HG03521 (cell line): ENCODE results near the gene ELP6.
A peak's percentile ranks its signal among the peaks of the same experiment; 100 is the strongest.
"Not testable (repeated sequence)": the region's sequence is repeated elsewhere in the genome, so short reads cannot be mapped to it uniquely, and the experiment has no call there.

ENCODE experiments used
- ATAC-seq: cut with Tn5 transposase; IDR thresholded peaks from one replicate; pipeline ENCODE4 v1.9.1; 2021; ENCODE audit warnings: mild to moderate bottlenecking, moderate library complexity; ENCODE audit not compliant: unreplicated experiment

The ELP6 gene

GRCh38 chr3:47515100-47515499 is 1.6 kb upstream of the ELP6 start:
- no peak for ATAC-seq

GRCh38 chr3:47512416-47513124 is 942 bp downstream of the ELP6 start:
- ATAC-seq, result no peak

- not testable (repeated sequence) for ATAC-seq
These were observed 8.2 kb downstream of the ELP6 start for GRCh38 chr3:47505267-47505666.

- no peak for ATAC-seq
These were observed 9.4 kb downstream of the ELP6 start for GRCh38 chr3:47504113-47504512.

GRCh38 chr3:47503033-47503432 is 10.5 kb downstream of the ELP6 start:
- no peak for ATAC-seq

- no peak for ATAC-seq
These were observed 16.6 kb downstream of the ELP6 start for GRCh38 chr3:47496892-47497291.

DNA sequence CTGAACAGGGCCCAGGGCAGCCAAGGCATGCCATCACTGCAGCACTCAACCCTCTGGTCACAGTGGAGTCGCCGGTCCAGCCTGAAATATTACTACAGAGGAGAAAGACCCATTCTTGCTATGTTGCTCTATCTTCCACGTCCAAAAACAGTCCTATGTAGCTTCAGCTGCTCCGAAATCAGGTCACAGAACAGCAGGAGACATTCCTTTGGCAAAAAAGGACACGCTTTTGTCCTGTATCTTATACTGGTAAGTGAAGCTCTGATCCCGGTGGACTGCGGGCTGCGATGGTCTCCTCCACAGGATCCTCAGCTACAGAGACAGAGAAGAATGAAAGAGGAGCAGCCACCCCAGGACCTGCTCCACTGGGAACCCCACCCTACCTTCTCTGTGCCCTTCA is 17.6 kb downstream of the ELP6 start:
- ATAC-seq, result no peak

DNA sequence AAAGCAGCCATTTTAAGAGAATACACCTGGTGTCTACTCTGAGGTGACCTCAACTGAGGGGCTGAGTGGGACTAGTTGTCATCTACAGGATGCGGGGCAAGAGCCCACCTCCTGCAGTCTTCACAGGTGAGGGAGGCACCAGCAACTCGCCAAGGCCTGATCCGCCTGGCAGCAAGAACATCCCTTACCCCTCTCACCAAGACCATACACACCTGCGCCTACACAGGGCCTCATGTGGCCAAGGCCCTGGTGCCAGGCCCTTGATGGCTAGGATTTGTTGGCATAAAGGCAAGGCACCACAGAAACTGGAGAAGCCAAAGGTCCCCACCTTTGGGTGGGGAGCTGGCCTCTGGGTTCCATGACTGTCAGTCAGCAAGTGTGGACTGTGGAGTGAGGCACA is 18.4 kb downstream of the ELP6 start:
- ATAC-seq, result no peak

DNA sequence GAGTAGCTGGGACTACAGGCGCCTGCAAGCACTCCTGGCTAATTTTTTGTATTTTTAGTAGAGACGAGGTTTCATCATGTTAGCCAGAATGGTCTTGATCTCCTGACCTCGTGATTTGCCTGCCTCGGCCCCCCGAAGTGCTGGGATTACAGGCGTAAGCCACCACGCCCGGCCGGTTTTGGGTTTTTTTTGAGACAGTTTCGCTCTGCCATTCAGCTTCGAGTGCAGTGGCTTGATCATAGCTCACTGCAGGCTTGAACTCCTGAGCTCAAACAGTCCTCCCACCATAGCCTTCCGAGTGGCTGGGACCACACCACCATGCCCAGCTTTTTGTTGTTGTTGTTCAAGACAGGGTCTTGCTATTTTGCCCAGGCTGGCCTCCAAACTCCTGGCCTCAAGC is 21.7 kb downstream of the ELP6 start:
- ATAC-seq, result no peak

DNA sequence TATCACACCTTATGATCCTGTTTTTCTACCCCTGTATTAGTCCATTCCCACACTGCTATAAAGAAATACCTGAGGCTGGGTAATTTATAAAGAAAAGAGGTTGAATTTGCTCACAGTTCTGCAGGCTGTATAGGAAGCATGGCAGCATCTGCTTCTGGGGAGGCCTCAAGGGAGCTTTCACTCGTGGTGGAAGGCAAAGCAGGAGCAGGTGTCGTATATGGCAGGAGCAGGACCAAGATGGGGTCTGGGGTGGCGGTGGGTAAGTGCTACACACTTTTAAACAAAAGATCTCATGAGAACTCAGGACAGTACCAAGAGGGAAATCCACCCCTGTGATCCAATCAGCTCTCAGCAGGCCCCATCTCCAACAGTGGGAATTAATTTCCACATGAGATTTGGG is 22.3 kb downstream of the ELP6 start:
- no peak for ATAC-seq

- no peak for ATAC-seq
These were observed 26.2 kb downstream of the ELP6 start for GRCh38 chr3:47487265-47487664.

DNA sequence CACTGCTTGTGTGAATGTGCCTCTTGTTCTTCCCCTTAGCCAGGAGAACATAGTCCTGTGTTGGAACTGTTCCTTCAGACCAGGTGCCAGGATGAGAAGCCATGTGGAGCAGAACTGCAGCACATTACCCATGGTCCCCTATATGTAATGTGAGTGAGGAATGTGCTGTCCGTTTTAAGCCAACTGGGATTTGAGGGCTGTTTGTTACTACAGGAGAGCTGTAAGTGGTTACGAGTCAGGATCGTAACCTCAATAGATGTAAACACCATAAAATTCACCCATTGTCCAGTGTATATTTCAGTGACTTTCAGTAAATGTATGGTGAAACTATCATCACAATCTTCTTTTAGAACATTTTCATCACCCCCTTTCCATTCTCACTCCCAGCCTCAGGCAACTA is 27.7 kb downstream of the ELP6 start:
- ATAC-seq, result no peak

DNA sequence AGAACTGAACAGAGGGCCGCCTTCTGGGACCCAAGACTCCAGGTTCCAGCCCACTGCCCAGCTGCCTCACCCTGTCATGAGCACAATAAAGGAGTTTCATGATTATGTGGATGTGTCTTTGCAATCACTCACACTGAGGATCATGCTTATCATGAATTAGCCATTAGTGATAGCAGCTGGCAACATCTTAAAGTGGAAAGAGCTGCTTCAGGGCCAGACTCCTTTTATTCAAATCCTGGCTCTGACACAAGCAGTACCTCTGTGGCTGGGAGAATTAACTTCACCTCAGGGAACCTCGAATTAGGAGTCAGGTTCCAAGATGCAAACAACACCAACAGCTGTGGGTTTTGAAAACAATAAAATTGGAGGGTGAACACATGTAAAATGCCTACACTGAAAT is 31.1 kb downstream of the ELP6 start:
- no peak for ATAC-seq

DNA sequence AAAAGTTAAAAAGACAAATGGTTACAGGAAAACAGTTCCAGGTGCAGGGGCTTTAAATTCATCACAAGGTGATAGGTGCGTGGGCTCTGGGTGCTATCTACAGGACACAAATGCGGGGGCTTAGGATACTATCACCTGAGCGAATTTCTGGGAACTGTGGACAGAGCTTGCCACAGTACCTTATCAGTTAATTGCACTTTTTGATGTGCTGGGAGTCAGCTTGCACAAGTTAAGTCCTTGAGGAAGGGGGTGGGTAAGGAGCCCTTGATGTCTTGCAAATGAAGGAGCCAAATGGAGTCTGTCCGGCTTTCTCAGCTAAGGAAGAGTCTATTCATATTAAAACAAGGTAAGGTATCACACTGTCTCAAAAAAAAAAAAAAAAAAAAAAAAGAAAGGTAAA is 31.7 kb downstream of the ELP6 start:
- not testable (repeated sequence) for ATAC-seq

GRCh38 chr3:47480267-47480666 is 33.2 kb downstream of the ELP6 start:
- not testable (repeated sequence) for ATAC-seq

- no peak for ATAC-seq
These were observed 33.7 kb downstream of the ELP6 start for GRCh38 chr3:47479826-47480160.

DNA sequence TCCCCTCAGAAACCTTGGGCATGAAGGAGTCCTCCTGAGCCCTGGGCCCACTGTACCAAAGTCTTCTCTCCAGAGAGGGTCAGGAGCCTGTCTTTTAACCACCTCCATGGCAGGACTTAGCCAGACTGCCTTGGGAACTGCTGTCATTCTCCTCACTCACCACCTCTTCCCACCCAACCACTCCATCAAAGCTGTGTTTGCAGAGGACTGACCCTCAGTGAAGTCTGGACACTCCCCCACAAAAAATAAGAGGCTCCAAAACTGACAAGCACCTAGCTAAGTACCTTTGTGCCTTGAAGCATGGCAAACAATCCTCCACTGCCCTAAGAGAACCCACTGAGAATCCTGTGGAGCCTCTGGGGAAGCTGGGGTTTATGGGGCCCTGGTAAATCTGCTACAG is 35.5 kb downstream of the ELP6 start:
- ATAC-seq, result no peak

DNA sequence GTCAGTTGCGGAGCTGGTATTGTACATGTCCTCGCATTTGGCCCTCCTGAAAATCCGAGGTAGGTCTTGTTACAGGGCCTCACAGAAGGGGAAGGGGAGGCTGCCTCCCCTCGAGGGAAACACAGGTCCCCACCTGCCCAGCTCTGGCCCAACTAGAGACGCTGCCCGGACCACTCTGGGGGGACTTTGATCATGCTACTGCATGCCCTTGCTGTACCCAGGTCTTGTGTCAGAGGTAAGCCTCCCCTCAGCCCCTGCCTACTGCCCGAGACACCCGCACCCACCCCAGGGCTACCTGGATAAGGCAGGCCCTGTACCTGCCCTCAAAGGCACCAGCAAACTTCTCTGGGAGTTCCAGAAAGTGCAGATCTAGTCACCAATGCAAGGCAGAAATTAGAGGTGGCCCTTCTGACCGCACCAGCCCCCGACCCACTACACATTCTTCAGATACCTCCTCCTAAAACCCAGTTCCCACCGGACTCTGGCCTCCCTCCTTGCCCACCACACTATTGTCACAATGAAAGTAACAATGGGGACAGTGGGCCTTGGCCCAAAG is 36.8 kb downstream of the ELP6 start:
- ATAC-seq, result no peak

GRCh38 chr3:47476330-47476626 is 37.2 kb downstream of the ELP6 start:
- no peak for ATAC-seq

DNA sequence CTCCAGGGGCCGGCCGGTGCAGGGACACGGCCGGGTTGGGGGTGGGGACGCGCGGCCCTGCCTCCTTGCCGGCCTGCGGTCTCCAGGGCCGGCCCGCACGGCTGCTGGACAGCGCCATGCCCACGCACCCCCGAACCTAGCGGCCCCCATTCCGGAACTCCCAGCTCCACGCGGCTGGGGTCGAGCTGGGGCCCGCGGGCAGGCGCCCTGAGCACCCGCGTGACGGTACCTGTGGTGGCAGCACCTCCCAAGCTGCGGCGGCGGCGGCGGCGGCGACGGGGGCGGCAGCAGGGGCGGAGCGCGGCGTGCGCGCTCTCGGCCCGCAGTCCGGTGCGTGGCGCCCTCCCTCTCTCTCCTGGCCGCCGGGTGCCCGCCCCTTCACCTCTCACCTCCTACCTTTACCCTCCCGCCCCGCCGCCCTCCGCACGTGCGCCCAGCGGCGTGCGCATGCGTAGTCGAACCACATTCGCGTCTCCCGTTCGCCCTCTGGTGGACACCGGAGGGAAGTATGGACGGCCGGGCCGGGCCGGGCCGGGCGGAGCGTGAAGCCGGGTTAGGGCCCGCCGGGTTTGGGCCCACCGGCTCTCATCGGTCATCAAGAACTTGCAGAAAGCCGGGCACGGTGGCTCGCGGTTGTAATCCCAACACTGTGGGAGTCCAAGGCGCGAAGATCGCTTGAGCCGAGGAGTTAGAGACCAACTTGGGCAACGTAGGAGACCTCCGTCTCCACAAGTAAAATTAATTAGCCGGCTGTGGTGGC is 37.8 kb downstream of the ELP6 start, which contains the start of gene SCAP:
TSS of gene SCAP (minus strand) at position 372 of the 760 bp plus-strand sequence. CDS start 32,948 bp downstream, outside the sequence.
- peak; percentile 93 for ATAC-seq

DNA sequence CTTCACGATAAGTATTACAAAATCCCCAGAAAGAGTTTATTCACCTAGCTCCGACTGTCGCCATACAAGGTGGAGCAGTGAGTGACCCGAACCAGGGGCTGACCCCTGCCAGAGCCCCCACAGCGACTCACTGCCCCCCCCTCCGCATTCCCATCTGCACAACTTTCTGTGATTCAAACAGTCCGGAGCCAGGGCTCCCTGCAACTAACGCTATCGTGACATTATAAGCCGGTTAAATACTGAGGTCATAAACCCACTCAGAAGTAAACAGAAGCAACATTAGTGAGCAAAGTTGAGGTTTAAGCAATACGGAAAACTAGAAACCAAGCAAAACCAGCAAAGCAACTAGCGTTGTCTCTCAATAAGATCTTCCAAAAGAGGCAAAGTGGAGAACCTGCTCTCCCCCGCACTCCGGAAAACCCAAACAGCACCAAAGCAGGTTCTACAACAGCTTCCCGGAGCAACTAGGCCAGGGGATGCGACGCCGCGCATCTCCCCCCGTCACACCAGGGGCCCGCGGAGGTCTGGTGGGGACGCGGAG is 38.4 kb downstream of the ELP6 start:
- no peak for ATAC-seq

DNA sequence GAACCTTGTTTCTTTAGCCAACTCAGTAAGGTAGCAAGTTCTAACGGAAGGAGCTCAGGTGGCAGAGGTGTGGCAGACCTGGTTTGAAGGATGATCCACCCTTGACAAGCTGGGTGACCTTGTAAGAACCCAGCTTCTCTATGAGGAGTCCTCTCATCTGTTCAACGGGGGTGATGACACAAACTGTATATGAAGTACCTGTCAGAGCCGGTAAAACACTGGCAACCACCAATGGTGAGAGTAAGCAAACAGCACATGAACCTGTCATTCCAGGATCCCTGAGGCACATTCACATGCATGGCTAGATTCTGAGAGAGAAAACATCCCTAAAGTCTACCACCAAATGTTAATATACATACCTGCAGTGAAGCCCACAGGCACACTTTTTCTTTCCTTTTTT is 40.1 kb downstream of the ELP6 start:
- ATAC-seq, result no peak
